ENCODE data around the gene HAUS2.

HAUS2 gene

DNA sequence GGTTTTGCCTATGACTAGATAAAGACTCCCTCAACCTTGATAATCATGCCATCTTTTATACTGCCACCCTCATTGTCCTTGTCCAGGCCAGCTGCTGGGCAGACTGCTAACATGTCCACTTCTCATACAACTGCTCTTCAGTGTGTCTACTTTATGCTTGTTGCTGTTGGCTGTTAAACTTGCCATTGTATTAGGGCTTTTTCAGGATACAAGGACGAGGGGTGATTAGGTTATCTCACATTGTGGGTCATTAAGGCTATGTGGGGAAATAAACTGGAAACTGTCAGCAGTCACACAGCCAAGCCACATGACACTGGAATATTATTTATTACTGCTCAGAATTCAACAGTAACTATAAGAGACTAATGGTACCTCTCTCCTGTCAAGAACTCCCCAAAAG, 62.9 kb downstream of the HAUS2 start:
- H3K4me1 ChIP-seq (ENCODE audit: insufficient read depth, low read length) = no peaks in the 10 kb centered on the region
- WGBS = 82% methylated on average over 1 of the region's 1 CpG
- no peak overlapping the region for H3K4me3 ChIP-seq (ENCODE audit: low read length)
- H3K27ac ChIP-seq (ENCODE audit: low read depth, low read length) = no peak overlapping the region
- H3K36me3 ChIP-seq (ENCODE audit: insufficient read depth, low read length) = no peaks in the 10 kb centered on the region
- H3K9me3 ChIP-seq (ENCODE audit: insufficient read depth, low read depth, low read length) = no peaks in the 10 kb centered on the region
- H3K9ac ChIP-seq (ENCODE audit: low read depth, low read length) = no peak overlapping the region
- H3K27me3 ChIP-seq (ENCODE audit: insufficient read depth, low read length) = no peaks in the 10 kb centered on the region

DNA sequence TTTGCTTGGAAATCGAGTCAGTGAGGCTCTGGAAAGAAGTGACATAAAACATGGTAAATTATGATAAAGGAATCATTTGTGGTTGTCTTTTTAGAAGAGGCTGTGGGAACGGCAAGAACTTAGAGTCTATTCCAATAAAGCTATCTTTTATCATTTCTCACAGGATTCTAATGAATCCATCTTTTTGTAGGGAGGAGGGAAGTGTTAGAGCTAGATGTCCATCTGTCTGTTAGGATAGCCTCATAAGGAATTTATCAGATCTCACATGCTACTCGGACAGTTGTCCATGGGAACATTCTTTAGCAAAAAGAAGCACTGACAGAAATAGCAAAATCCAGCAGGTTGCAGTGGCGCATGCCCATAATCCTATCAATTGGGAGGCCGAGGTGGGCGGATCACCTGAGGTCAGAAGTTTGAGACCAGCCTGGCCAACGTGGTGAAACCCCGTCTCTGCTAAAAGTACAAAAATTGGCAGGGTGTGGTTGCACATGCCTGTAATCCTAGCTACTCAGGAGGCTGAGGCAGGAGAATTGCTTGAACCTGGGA, 63.8 kb downstream of the HAUS2 start:
- Histone ChIP-seq H3K27ac (ENCODE audit: low read depth, low read length) (no peak overlapping the region), H3K9ac (ENCODE audit: low read depth, low read length) (no peak overlapping the region), H3K9me3 (ENCODE audit: insufficient read depth, low read depth, low read length) (no peaks in the 10 kb centered on the region), H3K27me3 (ENCODE audit: insufficient read depth, low read length) (no peaks in the 10 kb centered on the region), H3K36me3 (ENCODE audit: insufficient read depth, low read length) (no peaks in the 10 kb centered on the region), H3K4me3 (ENCODE audit: low read length) (no peak overlapping the region), H3K4me1 (ENCODE audit: insufficient read depth, low read length) (no peaks in the 10 kb centered on the region)
- WGBS = 91% methylated on average over 8 of the region's 8 CpGs

DNA sequence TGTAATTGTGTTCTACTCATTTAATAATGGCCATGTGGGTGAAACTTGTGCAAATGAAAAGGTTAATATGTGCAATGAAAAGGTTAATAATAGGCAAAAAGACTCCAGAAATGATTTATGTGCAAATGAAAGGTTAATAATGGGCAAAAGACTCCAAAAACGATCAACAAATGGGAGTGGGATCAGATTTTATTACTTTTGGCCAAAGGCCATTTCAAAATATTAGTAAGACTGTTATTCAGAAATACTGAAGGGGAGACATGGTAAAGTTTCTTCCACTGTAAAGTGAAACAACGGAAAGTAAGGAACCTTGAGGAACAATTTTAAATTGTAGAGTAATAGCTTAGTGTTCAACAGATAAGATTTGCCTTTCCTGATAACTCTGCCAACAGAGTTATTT, 67.5 kb downstream of the HAUS2 start:
- no peaks in the 10 kb centered on the region for H3K9me3 ChIP-seq (ENCODE audit: insufficient read depth, low read depth, low read length)
- H3K27ac ChIP-seq (ENCODE audit: low read depth, low read length) = no peak overlapping the region
- no peaks in the 10 kb centered on the region for H3K36me3 ChIP-seq (ENCODE audit: insufficient read depth, low read length)
- 81% methylated on average over 2 of the region's 2 CpGs for WGBS
- H3K4me1 ChIP-seq (ENCODE audit: insufficient read depth, low read length) = peaks cover 16% of the 10 kb centered on the region
- H3K27me3 ChIP-seq (ENCODE audit: insufficient read depth, low read length) = no peaks in the 10 kb centered on the region
- H3K9ac ChIP-seq (ENCODE audit: low read depth, low read length) = no peak overlapping the region
- H3K4me3 ChIP-seq (ENCODE audit: low read length) = no peak overlapping the region
